ENCODE measurements around the gene ASMTL. TPM values are rescaled to one million over a fixed set of nuclear protein-coding genes. Genes with fewer than 3 reads are reported as not detected.
"Not testable (repeated sequence)": the region's sequence is repeated elsewhere in the genome, so short reads cannot be mapped to it uniquely, and the experiment has no call there.

The ASMTL gene
- total and polyA plus RNA-seq, 2 experiments from 2014 or later, result 36.5 to 43.8 TPM

DNA sequence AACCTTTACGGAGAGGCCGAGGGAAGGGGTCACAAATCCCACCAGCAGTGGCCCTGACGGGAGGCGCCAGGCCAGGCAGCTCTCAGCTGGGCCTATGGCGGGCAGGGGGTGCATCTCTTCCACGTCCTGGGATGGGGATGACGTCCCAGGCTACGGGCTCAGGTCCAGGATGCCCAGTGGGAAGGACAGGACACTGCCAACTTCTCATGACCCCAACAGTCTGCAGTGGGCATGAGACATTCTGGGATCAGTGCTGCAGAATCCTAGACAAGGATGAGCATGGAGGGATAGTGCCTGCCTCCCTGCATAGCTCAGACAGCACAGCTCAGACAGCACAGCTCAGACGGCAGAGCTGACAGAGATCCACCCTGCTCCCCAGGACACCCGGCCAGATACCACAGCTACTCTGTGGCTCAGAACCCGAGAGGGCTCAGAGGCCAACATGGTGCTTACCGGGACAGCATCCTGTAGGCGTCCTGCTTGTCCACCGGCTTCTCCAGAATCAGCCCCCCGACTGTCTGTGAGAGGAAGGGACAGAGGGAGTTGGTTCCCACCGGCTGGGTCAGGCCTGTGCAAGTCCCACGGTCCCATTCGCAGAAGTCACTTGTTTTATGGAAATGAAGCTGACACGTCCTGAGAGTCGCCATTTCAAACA, 17.3 kb downstream of the ASMTL start:
- Histone ChIP-seq H3K4me1 (ENCODE audit: low read depth) (no peaks in the 10 kb centered on the region), H3K9me3 (ENCODE audit: low read depth) (no peaks in the 10 kb centered on the region), H3K27me3 (no peaks in the 10 kb centered on the region), H3K36me3 (peaks cover 6% of the 10 kb centered on the region), H3K27ac (no peak overlapping the region), H3K4me3 (no peak overlapping the region)
- TF ChIP-seq, protein P1, sequence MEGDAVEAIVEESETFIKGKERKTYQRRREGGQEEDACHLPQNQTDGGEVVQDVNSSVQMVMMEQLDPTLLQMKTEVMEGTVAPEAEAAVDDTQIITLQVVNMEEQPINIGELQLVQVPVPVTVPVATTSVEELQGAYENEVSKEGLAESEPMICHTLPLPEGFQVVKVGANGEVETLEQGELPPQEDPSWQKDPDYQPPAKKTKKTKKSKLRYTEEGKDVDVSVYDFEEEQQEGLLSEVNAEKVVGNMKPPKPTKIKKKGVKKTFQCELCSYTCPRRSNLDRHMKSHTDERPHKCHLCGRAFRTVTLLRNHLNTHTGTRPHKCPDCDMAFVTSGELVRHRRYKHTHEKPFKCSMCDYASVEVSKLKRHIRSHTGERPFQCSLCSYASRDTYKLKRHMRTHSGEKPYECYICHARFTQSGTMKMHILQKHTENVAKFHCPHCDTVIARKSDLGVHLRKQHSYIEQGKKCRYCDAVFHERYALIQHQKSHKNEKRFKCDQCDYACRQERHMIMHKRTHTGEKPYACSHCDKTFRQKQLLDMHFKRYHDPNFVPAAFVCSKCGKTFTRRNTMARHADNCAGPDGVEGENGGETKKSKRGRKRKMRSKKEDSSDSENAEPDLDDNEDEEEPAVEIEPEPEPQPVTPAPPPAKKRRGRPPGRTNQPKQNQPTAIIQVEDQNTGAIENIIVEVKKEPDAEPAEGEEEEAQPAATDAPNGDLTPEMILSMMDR (IDR thresholded peaks at IDR 0.05; ENCODE audit: low read depth, low read length), result no peak
- no peak for DNase-seq (ENCODE audit: low read depth in 1 of 2, low spot score in 1 of 2)

DNA sequence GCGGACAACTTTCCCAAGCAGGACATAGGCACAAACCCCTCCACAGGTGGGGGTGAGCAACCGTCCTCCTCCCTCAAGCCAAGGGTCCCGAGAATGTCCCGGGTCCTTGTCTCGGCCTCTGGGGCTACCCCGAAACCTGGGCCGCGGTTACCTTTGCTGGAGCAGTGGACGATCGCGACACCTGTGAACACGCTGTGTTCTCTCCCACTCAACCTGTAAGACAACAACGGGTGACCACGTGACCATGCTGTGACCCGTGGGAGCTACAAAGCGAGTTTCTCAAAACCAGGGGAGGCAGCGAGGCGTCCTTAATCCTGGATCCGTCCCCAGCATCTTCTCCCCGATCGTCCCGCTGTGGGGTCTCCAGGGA, 17.9 kb downstream of the ASMTL start:
- no peaks in the 10 kb centered on the region for H3K9me3 ChIP-seq (ENCODE audit: low read depth)
- H3K4me3 ChIP-seq, result no peak overlapping the region
- no peaks in the 10 kb centered on the region for H3K27me3 ChIP-seq
- H3K4me1 ChIP-seq (ENCODE audit: low read depth), result no peaks in the 10 kb centered on the region
- no peak for DNase-seq (ENCODE audit: low read depth in 1 of 2, low spot score in 1 of 2)
- H3K36me3 ChIP-seq, result peaks cover 6% of the 10 kb centered on the region
- TF ChIP-seq, protein P1 (IDR thresholded peaks at IDR 0.05; ENCODE audit: low read depth, low read length), result no peak
- no peak overlapping the region for H3K27ac ChIP-seq

DNA sequence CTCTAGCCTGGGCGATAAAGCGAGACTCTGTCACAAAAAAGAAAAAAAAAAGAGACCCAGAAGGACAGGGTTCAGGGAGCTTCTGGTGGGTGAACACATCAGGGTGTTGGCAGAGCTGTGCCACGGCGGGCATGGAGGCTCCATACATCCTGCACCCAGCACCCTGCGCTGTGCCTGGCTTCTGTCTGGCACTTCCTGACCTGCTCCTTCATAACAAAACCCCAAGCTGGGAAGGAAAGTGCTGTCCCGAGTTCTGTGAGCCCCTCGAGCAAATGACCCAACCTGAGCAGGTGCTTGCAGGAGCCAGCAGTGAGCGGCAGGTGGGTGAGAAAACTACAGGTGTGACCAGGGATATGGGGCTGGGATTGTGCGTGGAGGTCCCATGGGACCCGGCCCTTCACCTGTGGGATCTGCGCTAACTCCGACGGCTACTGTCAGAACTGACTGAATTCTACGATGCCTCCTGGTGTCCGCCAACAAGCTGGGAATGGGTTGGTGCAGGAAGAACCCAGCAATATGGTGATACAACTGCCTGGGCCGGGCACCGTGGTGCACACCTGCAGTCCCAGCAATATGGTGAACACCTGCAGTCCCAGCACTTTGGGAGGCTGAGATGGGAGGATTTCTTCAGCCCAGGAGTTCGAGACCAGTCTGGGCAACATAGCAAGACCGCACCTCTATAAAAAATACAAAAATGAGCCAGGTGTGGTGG, 18.9 kb downstream of the ASMTL start:
- Histone ChIP-seq H3K4me3 (no peak overlapping the region), H3K27me3 (no peaks in the 10 kb centered on the region), H3K36me3 (peaks cover 6% of the 10 kb centered on the region), H3K9me3 (ENCODE audit: low read depth) (no peaks in the 10 kb centered on the region), H3K27ac (no peak overlapping the region), H3K4me1 (ENCODE audit: low read depth) (no peaks in the 10 kb centered on the region)
- TF ChIP-seq, protein P1 (IDR thresholded peaks at IDR 0.05; ENCODE audit: low read depth, low read length), result no peak
- DNase-seq (ENCODE audit: low read depth in 1 of 2, low spot score in 1 of 2), result no peak

DNA sequence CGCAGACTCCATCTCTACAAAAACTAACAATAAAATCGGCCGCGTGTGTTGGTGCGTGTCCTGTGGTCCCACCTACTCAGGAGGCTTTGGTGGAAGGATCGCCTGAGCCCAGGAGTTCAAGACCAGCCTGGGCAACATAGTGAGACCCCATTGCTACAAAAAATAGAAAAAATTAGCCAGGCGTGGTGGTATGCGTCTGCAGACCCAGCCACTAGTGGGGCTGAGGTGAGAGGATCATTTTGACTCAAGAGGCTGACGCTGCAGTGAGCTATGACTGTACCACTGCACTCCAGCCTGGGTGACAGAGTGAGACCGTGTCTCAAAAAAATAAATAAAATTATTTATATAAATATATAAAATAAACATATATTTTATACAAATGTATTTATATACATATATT, 22.3 kb downstream of the ASMTL start:
- DNase-seq (ENCODE audit: low read depth in 1 of 2, low spot score in 1 of 2), result no peak
- Histone ChIP-seq H3K4me1 (ENCODE audit: low read depth) (no peaks in the 10 kb centered on the region), H3K4me3 (no peak overlapping the region), H3K27me3 (no peaks in the 10 kb centered on the region), H3K9me3 (ENCODE audit: low read depth) (no peaks in the 10 kb centered on the region), H3K36me3 (no peaks in the 10 kb centered on the region), H3K27ac (no peak overlapping the region)
- TF ChIP-seq, protein P1 (IDR thresholded peaks at IDR 0.05; ENCODE audit: low read depth, low read length), result no peak

DNA sequence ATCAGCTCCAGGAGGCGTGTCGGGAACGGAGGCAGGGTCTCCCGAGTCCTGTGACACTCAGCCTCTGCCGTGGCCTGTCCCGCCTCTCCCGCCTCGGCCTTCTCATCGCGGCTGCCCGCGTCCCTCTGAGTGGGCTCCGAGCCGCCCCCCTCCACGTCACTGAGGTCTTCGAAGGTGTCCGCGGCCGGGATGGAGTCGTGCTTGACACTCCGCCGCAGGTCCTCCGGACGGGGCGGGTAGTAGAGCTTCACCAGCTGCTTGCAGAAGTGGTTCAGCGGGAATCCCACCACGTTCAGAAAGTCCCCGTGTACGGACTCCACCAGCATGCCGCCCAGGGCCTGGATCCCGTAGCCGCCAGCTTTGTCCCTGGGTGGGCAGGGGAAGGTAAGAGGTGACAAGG, 25.0 kb downstream of the ASMTL start:
- DNase-seq (ENCODE audit: low read depth in 1 of 2, low spot score in 1 of 2), result no peak
- H3K9me3 ChIP-seq (ENCODE audit: low read depth), result no peaks in the 10 kb centered on the region
- no peaks in the 10 kb centered on the region for H3K27me3 ChIP-seq
- TF ChIP-seq, protein P1 (IDR thresholded peaks at IDR 0.05; ENCODE audit: low read depth, low read length), result no peak
- no peak overlapping the region for H3K27ac ChIP-seq
- H3K4me1 ChIP-seq (ENCODE audit: low read depth), result no peaks in the 10 kb centered on the region
- no peak overlapping the region for H3K4me3 ChIP-seq
- H3K36me3 ChIP-seq, result no peaks in the 10 kb centered on the region

DNA sequence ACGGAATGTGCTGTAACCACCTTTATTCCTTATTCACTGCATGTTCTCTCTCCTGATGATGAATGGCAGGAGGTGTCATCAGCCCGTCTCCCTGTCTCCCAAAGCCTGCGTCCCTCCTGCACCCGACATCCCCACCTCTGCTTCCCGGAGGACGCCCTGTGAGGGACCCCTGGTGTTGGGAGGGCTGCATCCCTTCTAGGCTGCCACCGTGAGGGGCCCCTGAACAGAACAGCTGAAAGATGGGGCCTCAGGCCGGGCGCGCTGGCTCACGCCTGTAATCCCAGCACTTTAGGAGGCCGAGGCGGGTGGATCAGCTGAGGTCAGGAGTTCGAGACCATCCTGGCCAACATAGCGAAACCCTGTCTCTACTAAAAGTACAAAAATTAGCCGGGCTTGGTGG, 26.4 kb downstream of the ASMTL start:
- H3K4me1 ChIP-seq (ENCODE audit: low read depth), result not testable (repeated sequence)

More for the DNA sequence above, 26.4 kb downstream of the ASMTL start:
- not testable (repeated sequence) for H3K36me3 ChIP-seq; H3K27me3 ChIP-seq; DNase-seq (ENCODE audit: low read depth in 1 of 2, low spot score in 1 of 2); H3K9me3 ChIP-seq (ENCODE audit: low read depth); H3K27ac ChIP-seq; H3K4me3 ChIP-seq

All from cardiac muscle cell (in vitro differentiated cells and primary cell).